Astrocyte (in vitro differentiated cells and primary cell): ENCODE results near the gene SPATA16. TPM values are rescaled to one million over a fixed set of nuclear protein-coding genes. Genes with fewer than 3 reads are reported as not detected.

Experiments
- DNase-seq: peaks from one replicate; pipeline ENCODE4 v3.0.0-alpha.2; 2010; ENCODE audit warnings: low read depth
- FAIRE-seq: peaks from 2 replicates; lab custom pipeline; 2011; peaks lifted over from hg19 to GRCh38; lab: Jason Lieb, UNC
- H2AFZ ChIP-seq: 2 replicates; pipeline ENCODE4 v1.6.0; 2012; ENCODE audit warnings: low read depth, low read length, inconsistent platforms
- H3K27ac ChIP-seq: 2 replicates; pipeline ENCODE4 v1.5.1; 2011; ENCODE audit warnings: low read depth, low read length, inconsistent platforms
- H3K27me3 ChIP-seq: 2 replicates; pipeline ENCODE4 v1.6.0; 2011; ENCODE audit warnings: low read length, inconsistent platforms; ENCODE audit not compliant: insufficient read depth
- H3K36me3 ChIP-seq: 2 replicates; pipeline ENCODE4 v1.5.1; 2011; ENCODE audit warnings: low read length, inconsistent platforms; ENCODE audit not compliant: insufficient read depth
- H3K4me1 ChIP-seq: 2 replicates; pipeline ENCODE4 v1.5.1; 2011; ENCODE audit warnings: low read length, inconsistent platforms; ENCODE audit not compliant: insufficient read depth
- H3K4me2 ChIP-seq: 2 replicates; pipeline ENCODE4 v1.6.0; 2012; ENCODE audit warnings: low read length, inconsistent platforms
- H3K4me3 ChIP-seq: 2 replicates; pipeline ENCODE4 v1.5.1; 2011; ENCODE audit warnings: low read depth, mild to moderate bottlenecking, low read length, inconsistent platforms; ENCODE audit not compliant: insufficient read depth
- H3K79me2 ChIP-seq: 2 replicates; pipeline ENCODE4 v1.6.0; 2012; ENCODE audit warnings: mild to moderate bottlenecking, low read length, inconsistent platforms; ENCODE audit not compliant: insufficient read depth
- H3K9ac ChIP-seq: 2 replicates; pipeline ENCODE4 v1.6.0; 2012; ENCODE audit warnings: mild to moderate bottlenecking, low read length, inconsistent platforms
- H3K9me3 ChIP-seq: 2 replicates; pipeline ENCODE4 v1.5.1; 2012; ENCODE audit warnings: low read depth, mild to moderate bottlenecking, low read length, inconsistent platforms; ENCODE audit not compliant: insufficient read depth
- H4K20me1 ChIP-seq: 2 replicates; pipeline ENCODE4 v1.6.0; 2012; ENCODE audit warnings: low read length, inconsistent platforms; ENCODE audit not compliant: insufficient read depth
- H3K27ac Mint-ChIP-seq: one replicate; pipeline ENCODE4 v1.8.0; 2021; ENCODE audit warnings: mild to moderate bottlenecking, mixed read lengths; ENCODE audit not compliant: unreplicated experiment
- H3K27me3 Mint-ChIP-seq: one replicate; pipeline ENCODE4 v1.8.0; 2021; ENCODE audit warnings: low read depth, mixed read lengths; ENCODE audit not compliant: unreplicated experiment
- H3K36me3 Mint-ChIP-seq: one replicate; pipeline ENCODE4 v1.8.0; 2021; ENCODE audit warnings: low read depth, mixed read lengths; ENCODE audit not compliant: unreplicated experiment
- H3K4me1 Mint-ChIP-seq: one replicate; pipeline ENCODE4 v1.8.0; 2021; ENCODE audit warnings: low read depth, mixed read lengths; ENCODE audit not compliant: unreplicated experiment
- H3K4me3 Mint-ChIP-seq: one replicate; pipeline ENCODE4 v1.8.0; 2021; ENCODE audit warnings: mild to moderate bottlenecking, moderate library complexity, mixed read lengths; ENCODE audit not compliant: unreplicated experiment
- H3K9me3 Mint-ChIP-seq: one replicate; pipeline ENCODE4 v1.8.0; 2021; ENCODE audit warnings: mild to moderate bottlenecking, mixed read lengths; ENCODE audit not compliant: unreplicated experiment
- EZH2 ChIP-seq: IDR thresholded peaks from 2 replicates; pipeline ENCODE4 v1.6.1; 2012; ENCODE audit warnings: mild to moderate bottlenecking, low read length, inconsistent platforms; ENCODE audit not compliant: insufficient read depth
- total RNA-seq: library from RNA; stranded (reverse); gene quantifications from 2 replicates; pipeline ENCODE4 v1.2.1, GENCODE V29; 2021
- TF ChIP-seq, protein P1 (sequence below): IDR thresholded peaks from 2 replicates; pipeline ENCODE4 v1.5.1; 2011; ENCODE audit warnings: low read depth, mild to moderate bottlenecking, inconsistent platforms, low read length, moderate library complexity; ENCODE audit not compliant: insufficient read depth

SPATA16 gene
- total RNA-seq, 1 donor from 2014 or later = not detected

DNA sequence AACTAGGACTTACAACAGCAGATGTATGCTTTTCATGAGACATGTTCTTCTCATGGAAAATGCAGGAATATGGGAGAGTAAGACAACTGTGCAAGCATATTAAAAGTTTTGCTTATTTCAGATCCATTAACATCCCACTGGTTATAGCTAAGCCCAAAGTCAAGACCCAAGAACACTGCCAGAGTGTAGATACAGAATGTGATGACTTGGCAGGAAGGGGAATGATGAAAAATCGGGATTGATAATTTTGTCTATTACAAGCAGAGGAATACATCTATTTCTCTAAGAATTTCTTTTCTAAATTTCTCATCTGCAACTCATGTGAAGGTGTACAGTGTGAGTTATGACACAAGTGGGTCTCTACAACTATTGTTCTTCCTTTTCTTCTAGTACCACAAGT is 76.4 kb downstream of the SPATA16 start:
- no peak overlapping the region for H3K4me3 Mint-ChIP-seq
- H3K4me1 ChIP-seq = peaks cover 6% of the 10 kb centered on the region
- no peaks in the 10 kb centered on the region for H3K9me3 ChIP-seq
- H2AFZ ChIP-seq = no peak overlapping the region
- FAIRE-seq (no peak), DNase-seq (no peak)
- H3K27ac Mint-ChIP-seq = no peak overlapping the region
- H3K36me3 ChIP-seq = no peaks in the 10 kb centered on the region
- H3K4me3 ChIP-seq = no peak overlapping the region
- no peak for TF ChIP-seq EZH2
- TF ChIP-seq, protein P1, sequence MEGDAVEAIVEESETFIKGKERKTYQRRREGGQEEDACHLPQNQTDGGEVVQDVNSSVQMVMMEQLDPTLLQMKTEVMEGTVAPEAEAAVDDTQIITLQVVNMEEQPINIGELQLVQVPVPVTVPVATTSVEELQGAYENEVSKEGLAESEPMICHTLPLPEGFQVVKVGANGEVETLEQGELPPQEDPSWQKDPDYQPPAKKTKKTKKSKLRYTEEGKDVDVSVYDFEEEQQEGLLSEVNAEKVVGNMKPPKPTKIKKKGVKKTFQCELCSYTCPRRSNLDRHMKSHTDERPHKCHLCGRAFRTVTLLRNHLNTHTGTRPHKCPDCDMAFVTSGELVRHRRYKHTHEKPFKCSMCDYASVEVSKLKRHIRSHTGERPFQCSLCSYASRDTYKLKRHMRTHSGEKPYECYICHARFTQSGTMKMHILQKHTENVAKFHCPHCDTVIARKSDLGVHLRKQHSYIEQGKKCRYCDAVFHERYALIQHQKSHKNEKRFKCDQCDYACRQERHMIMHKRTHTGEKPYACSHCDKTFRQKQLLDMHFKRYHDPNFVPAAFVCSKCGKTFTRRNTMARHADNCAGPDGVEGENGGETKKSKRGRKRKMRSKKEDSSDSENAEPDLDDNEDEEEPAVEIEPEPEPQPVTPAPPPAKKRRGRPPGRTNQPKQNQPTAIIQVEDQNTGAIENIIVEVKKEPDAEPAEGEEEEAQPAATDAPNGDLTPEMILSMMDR = no peak
- H3K4me1 Mint-ChIP-seq = peaks cover 10% of the 10 kb centered on the region
- no peaks in the 10 kb centered on the region for H4K20me1 ChIP-seq
- H3K9ac ChIP-seq = no peak overlapping the region
- no peaks in the 10 kb centered on the region for H3K27me3 Mint-ChIP-seq
- no peaks in the 10 kb centered on the region for H3K27me3 ChIP-seq
- H3K4me2 ChIP-seq = no peak overlapping the region
- no peaks in the 10 kb centered on the region for H3K79me2 ChIP-seq
- H3K27ac ChIP-seq = no peak overlapping the region
- H3K36me3 Mint-ChIP-seq = no peaks in the 10 kb centered on the region
- peaks cover 2% of the 10 kb centered on the region for H3K9me3 Mint-ChIP-seq

- DNase-seq = no peak
- no peaks in the 10 kb centered on the region for H3K36me3 ChIP-seq
- H3K27ac Mint-ChIP-seq = no peak overlapping the region
- no peak for TF ChIP-seq EZH2
- TF ChIP-seq, protein P1 = no peak
- no peaks in the 10 kb centered on the region for H3K36me3 Mint-ChIP-seq
- H3K9me3 ChIP-seq = no peaks in the 10 kb centered on the region
- no peaks in the 10 kb centered on the region for H3K27me3 ChIP-seq
- H2AFZ ChIP-seq = no peak overlapping the region
- no peak overlapping the region for H3K9ac ChIP-seq
- H3K4me1 Mint-ChIP-seq = no peaks in the 10 kb centered on the region
- FAIRE-seq = no peak
- no peaks in the 10 kb centered on the region for H3K9me3 Mint-ChIP-seq
- no peak overlapping the region for H3K4me2 ChIP-seq
- no peak overlapping the region for H3K27ac ChIP-seq
- H3K4me3 ChIP-seq = no peak overlapping the region
- no peaks in the 10 kb centered on the region for H3K27me3 Mint-ChIP-seq
- H4K20me1 ChIP-seq = no peaks in the 10 kb centered on the region
- H3K4me3 Mint-ChIP-seq = no peak overlapping the region
- no peaks in the 10 kb centered on the region for H3K4me1 ChIP-seq
- no peaks in the 10 kb centered on the region for H3K79me2 ChIP-seq
Observed at GRCh38 chr3:173058229-173058628, 82.8 kb downstream of the SPATA16 start.

DNA sequence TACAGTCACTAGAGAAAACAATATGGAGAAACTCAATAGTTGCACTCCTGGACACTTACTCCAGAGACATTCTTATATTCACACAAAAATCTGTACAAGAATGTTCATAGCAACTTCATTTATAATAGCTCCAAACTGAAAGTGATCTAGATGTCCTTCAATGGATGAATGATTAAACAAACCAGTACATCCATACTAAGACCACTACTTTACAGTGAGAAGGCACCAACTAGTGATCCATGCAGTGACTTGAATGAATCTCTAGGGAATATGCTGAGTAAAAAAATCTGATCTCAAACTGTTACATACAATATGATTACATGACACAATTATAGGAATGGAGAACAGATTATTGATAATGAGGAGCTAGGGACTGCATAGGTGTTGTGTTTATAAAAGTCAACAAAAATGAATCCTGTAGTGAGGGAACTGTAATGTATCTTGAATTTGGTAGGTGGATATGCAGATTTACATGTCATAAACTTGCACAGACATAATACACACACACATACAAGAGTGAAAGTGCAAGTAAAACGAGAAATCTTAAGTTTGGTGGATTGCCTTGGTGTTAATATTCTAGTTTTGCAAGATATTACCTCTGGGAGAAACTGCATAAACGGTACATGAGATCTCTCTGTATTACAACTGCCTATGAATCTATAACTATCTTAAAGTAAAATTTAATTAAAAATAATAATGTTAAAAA is 85.7 kb downstream of the SPATA16 start:
- Mint-ChIP-seq H3K9me3 (no peaks in the 10 kb centered on the region), H3K36me3 (no peaks in the 10 kb centered on the region), H3K27me3 (no peaks in the 10 kb centered on the region), H3K4me1 (no peaks in the 10 kb centered on the region), H3K27ac (no peak overlapping the region), H3K4me3 (no peak overlapping the region)
- DNase-seq = no peak
- H3K27me3 ChIP-seq = no peaks in the 10 kb centered on the region
- H3K4me1 ChIP-seq = no peaks in the 10 kb centered on the region
- TF ChIP-seq, protein P1 = no peak
- no peak for TF ChIP-seq EZH2
- H3K9ac ChIP-seq = no peak overlapping the region
- no peak overlapping the region for H3K4me2 ChIP-seq
- H4K20me1 ChIP-seq = no peaks in the 10 kb centered on the region
- H3K9me3 ChIP-seq = no peaks in the 10 kb centered on the region
- H3K4me3 ChIP-seq = no peak overlapping the region
- H3K79me2 ChIP-seq = no peaks in the 10 kb centered on the region
- H3K27ac ChIP-seq = no peak overlapping the region
- no peak for FAIRE-seq
- H2AFZ ChIP-seq = no peak overlapping the region
- no peaks in the 10 kb centered on the region for H3K36me3 ChIP-seq
